H9 (cell line): ENCODE results near the gene RHOJ. TPM values are rescaled to one million over a fixed set of nuclear protein-coding genes. Genes with fewer than 3 reads are reported as not detected.

Experiments
- DNase-seq: peaks from one replicate; pipeline ENCODE4 v3.0.0-alpha.2; 2017
- H2AFZ ChIP-seq: one replicate; pipeline ENCODE4 v1.6.1; 2013; ENCODE audit warnings: mild to moderate bottlenecking, low read length, control low read depth, moderate library complexity
- H2AK5ac ChIP-seq: 2 replicates; pipeline ENCODE4 v1.6.1; 2013; ENCODE audit warnings: low read length, control low read depth, mixed read lengths; ENCODE audit not compliant: insufficient read length
- H2BK120ac ChIP-seq: one replicate; pipeline ENCODE4 v1.6.1; 2013; ENCODE audit warnings: low read depth, mild to moderate bottlenecking, low read length, control low read depth, inconsistent platforms; ENCODE audit not compliant: poor library complexity, severe bottlenecking
- H2BK12ac ChIP-seq: 2 replicates; pipeline ENCODE4 v1.6.1; 2013; ENCODE audit warnings: low read length, control low read depth, mixed read lengths, low read depth; ENCODE audit not compliant: insufficient read length
- H2BK15ac ChIP-seq: 2 replicates; pipeline ENCODE4 v1.6.1; 2013; ENCODE audit warnings: low read depth, low read length, control low read depth
- H2BK20ac ChIP-seq: one replicate; pipeline ENCODE4 v1.6.1; 2013; ENCODE audit warnings: low read depth, mild to moderate bottlenecking, low read length, control low read depth, inconsistent platforms; ENCODE audit not compliant: poor library complexity, severe bottlenecking
- H2BK5ac ChIP-seq: 2 replicates; pipeline ENCODE4 v1.6.1; 2013; ENCODE audit warnings: low read length, control low read depth, mixed read lengths; ENCODE audit not compliant: insufficient read length
- H3K14ac ChIP-seq: 2 replicates; pipeline ENCODE4 v1.6.1; 2013; ENCODE audit warnings: low read length, control low read depth; ENCODE audit not compliant: insufficient read depth
- H3K18ac ChIP-seq: 2 replicates; pipeline ENCODE4 v1.6.1; 2013; ENCODE audit warnings: low read depth, mild to moderate bottlenecking, mixed read lengths, low read length, control low read depth; ENCODE audit not compliant: insufficient read length
- H3K23ac ChIP-seq: 2 replicates; pipeline ENCODE4 v1.6.1; 2013; ENCODE audit warnings: low read length, control low read depth, mixed read lengths, low read depth; ENCODE audit not compliant: insufficient read length
- H3K23me2 ChIP-seq: 2 replicates; pipeline ENCODE4 v1.6.1; 2013; ENCODE audit warnings: low read depth, mild to moderate bottlenecking, mixed read lengths, low read length, control low read depth; ENCODE audit not compliant: insufficient read length, poor library complexity, severe bottlenecking
- H3K27ac ChIP-seq: 2 replicates; pipeline ENCODE4 v1.5.1; 2013; ENCODE audit warnings: low read length, control low read depth, mixed read lengths, low read depth; ENCODE audit not compliant: insufficient read length
- H3K27me3 ChIP-seq: 2 replicates; pipeline ENCODE4 v1.6.1; 2013; ENCODE audit warnings: low read length, control low read depth, inconsistent platforms; ENCODE audit not compliant: insufficient read depth
- H3K4ac ChIP-seq: 2 replicates; pipeline ENCODE4 v1.6.1; 2013; ENCODE audit warnings: low read depth, mild to moderate bottlenecking, control low read depth, inconsistent platforms, low read length, moderate library complexity
- H3K4me1 ChIP-seq: 2 replicates; pipeline ENCODE4 v1.6.1; 2013; ENCODE audit warnings: low read length, control low read depth, inconsistent platforms; ENCODE audit not compliant: insufficient read depth
- H3K4me2 ChIP-seq: 2 replicates; pipeline ENCODE4 v1.6.1; 2013; ENCODE audit warnings: low read length, control low read depth, mixed read lengths; ENCODE audit not compliant: insufficient read length, insufficient read depth
- H3K56ac ChIP-seq: 2 replicates; pipeline ENCODE4 v1.6.1; 2013; ENCODE audit warnings: low read depth, mild to moderate bottlenecking, mixed read lengths, low read length, control low read depth; ENCODE audit not compliant: insufficient read length
- H3K79me1 ChIP-seq: 2 replicates; pipeline ENCODE4 v1.6.1; 2013; ENCODE audit warnings: low read depth, mild to moderate bottlenecking, moderate library complexity, low read length, control low read depth, inconsistent platforms; ENCODE audit not compliant: insufficient read depth, poor library complexity, severe bottlenecking
- H3K79me2 ChIP-seq: 2 replicates; pipeline ENCODE4 v1.6.1; 2013; ENCODE audit warnings: low read length, control low read depth, inconsistent platforms; ENCODE audit not compliant: insufficient read depth
- H3K9ac ChIP-seq: 2 replicates; pipeline ENCODE4 v1.6.1; 2013; ENCODE audit warnings: low read length, control low read depth, mixed read lengths; ENCODE audit not compliant: insufficient read length; ENCODE audit errors: extremely low read depth
- H3K9me3 ChIP-seq: one replicate; pipeline ENCODE4 v1.6.1; 2013; ENCODE audit warnings: low read depth, low read length, inconsistent platforms; ENCODE audit not compliant: control insufficient read depth
- H3T11ph ChIP-seq: one replicate; pipeline ENCODE4 v1.6.1; 2013; ENCODE audit warnings: mild to moderate bottlenecking, low read length, control low read depth, inconsistent platforms
- H4K20me1 ChIP-seq: one replicate; pipeline ENCODE4 v1.6.1; 2013; ENCODE audit not compliant: control insufficient read depth, insufficient read length, insufficient read depth
- H4K5ac ChIP-seq: 2 replicates; pipeline ENCODE4 v1.6.1; 2013; ENCODE audit warnings: low read depth, mild to moderate bottlenecking, mixed read lengths, low read length, control low read depth; ENCODE audit not compliant: insufficient read length
- H4K8ac ChIP-seq: replicated peaks from 2 replicates; pipeline ENCODE4 v1.6.1; 2013; ENCODE audit warnings: low read length, control low read depth, mixed read lengths, low read depth; ENCODE audit not compliant: insufficient read length
- H4K91ac ChIP-seq: 2 replicates; pipeline ENCODE4 v1.6.1; 2013; ENCODE audit warnings: low read depth, mild to moderate bottlenecking, moderate library complexity, mixed read lengths, low read length, control low read depth; ENCODE audit not compliant: insufficient read length
- H3K27ac Mint-ChIP-seq, 3 experiments: 2 replicates in 2 of 3; 3 replicates in 1 of 3; pipeline ENCODE4 v1.8.0; 2020 to 2021; ENCODE audit warnings: mixed read lengths in 3 of 3, mild to moderate bottlenecking in 1 of 3, moderate library complexity in 1 of 3
- H3K27me3 Mint-ChIP-seq: 2 replicates; pipeline ENCODE4 v1.8.0; 2021; ENCODE audit warnings: low read depth, mild to moderate bottlenecking, moderate library complexity, mixed read lengths
- H3K36me3 Mint-ChIP-seq, 3 experiments: 2 replicates in 2 of 3; 3 replicates in 1 of 3; pipeline ENCODE4 v1.8.0; 2020 to 2021; ENCODE audit warnings: low read depth in 3 of 3, mixed read lengths in 3 of 3; ENCODE audit not compliant: insufficient read depth in 1 of 3
- H3K4me1 Mint-ChIP-seq, 2 experiments: 2 replicates each; pipeline ENCODE4 v1.8.0; 2020; ENCODE audit warnings: mixed read lengths in 2 of 2
- H3K4me3 Mint-ChIP-seq, 2 experiments: 2 replicates in 1 of 2; 3 replicates in 1 of 2; pipeline ENCODE4 v1.8.0; 2020 to 2021; ENCODE audit warnings: mild to moderate bottlenecking in 2 of 2, mixed read lengths in 2 of 2, moderate library complexity in 1 of 2
- H3K9me3 Mint-ChIP-seq, 2 experiments: 2 replicates in 1 of 2; 3 replicates in 1 of 2; pipeline ENCODE4 v1.8.0; 2020; ENCODE audit warnings: mild to moderate bottlenecking in 2 of 2, mixed read lengths in 2 of 2, moderate library complexity in 1 of 2
- CTCF ChIP-seq: fragments of 200-600 bp; sonication (generic); conservative IDR thresholded peaks from 3 replicates; pipeline ENCODE4 v1.8.0; 2021; ENCODE audit warnings: antibody characterized with exemption, mild to moderate bottlenecking
- WGBS: extraction: QIAGEN DNeasy Blood & Tissue Kit; methylation state at CpG from one replicate; pipeline ENCODE4 v1.1.7; 2013; ENCODE audit warnings: missing lambda C conversion rate, low lambda C conversion rate, mixed read lengths; ENCODE audit not compliant: insufficient read length; ENCODE audit errors: extremely low coverage; 5-methylcytosine and 5-hydroxymethylcytosine counted together
- total RNA-seq: library from RNA; stranded (reverse); gene quantifications from 2 replicates; pipeline ENCODE4 v1.2.1, GENCODE V29; 2021

RHOJ gene
- total RNA-seq, 1 experiment from 2014 or later: not detected

GRCh38 chr14:63262446-63262845 is 58.2 kb downstream of the RHOJ start:
- WGBS: no CpG with 5 or more reads among the region's 2 CpGs
- no peaks in the 10 kb centered on the region for H3K9me3 ChIP-seq
- H3K79me2 ChIP-seq: no peaks in the 10 kb centered on the region
- no peak overlapping the region for H3K9ac ChIP-seq
- no peak overlapping the region for H4K91ac ChIP-seq
- H3K36me3 Mint-ChIP-seq: peaks cover 8 to 26% (median 23%) of the 10 kb centered on the region in 3 experiments
- peaks cover 21 to 23% of the 10 kb centered on the region in 2 experiments for H3K9me3 Mint-ChIP-seq
- no peak overlapping the region for H4K5ac ChIP-seq
- H2AK5ac ChIP-seq: no peak overlapping the region
- H2BK120ac ChIP-seq: no peak overlapping the region
- H3K23ac ChIP-seq: no peak overlapping the region
- H3K4me3 Mint-ChIP-seq: no peak overlapping the region
- H2BK20ac ChIP-seq: no peak overlapping the region
- H2BK5ac ChIP-seq: no peak overlapping the region
- H3K23me2 ChIP-seq: no peaks in the 10 kb centered on the region
- H3K79me1 ChIP-seq: no peaks in the 10 kb centered on the region
- no peak for TF ChIP-seq CTCF
- H3K18ac ChIP-seq: no peak overlapping the region
- DNase-seq: no peak
- no peaks in the 10 kb centered on the region; the same call in 1 of the 2 replicates for H3K27me3 Mint-ChIP-seq
- H3K4ac ChIP-seq: no peak overlapping the region
- no peak overlapping the region for H3T11ph ChIP-seq
- no peaks in the 10 kb centered on the region for H3K4me1 ChIP-seq
- no peak overlapping the region for H3K27ac ChIP-seq
- H3K27me3 ChIP-seq: no peaks in the 10 kb centered on the region
- H3K4me1 Mint-ChIP-seq: peaks cover 10 to 12% of the 10 kb centered on the region in 2 experiments
- H4K8ac ChIP-seq: no peak overlapping the region
- no peak overlapping the region for H3K27ac Mint-ChIP-seq
- H4K20me1 ChIP-seq: no peaks in the 10 kb centered on the region
- no peak overlapping the region for H2BK12ac ChIP-seq
- no peak overlapping the region for H3K56ac ChIP-seq
- H2AFZ ChIP-seq: no peak overlapping the region
- H2BK15ac ChIP-seq: no peak overlapping the region
- H3K4me2 ChIP-seq: no peak overlapping the region
- no peak overlapping the region for H3K14ac ChIP-seq
